ENCODE results near the gene ATG16L2. TPM values are rescaled to one million over a fixed set of nuclear protein-coding genes. Genes with fewer than 3 reads are reported as not detected.

The ATG16L2 gene
- total RNA-seq, 2 experiments from 2014 or later = 58.3 to 61.6 TPM

- Mint-ChIP-seq H3K4me3 (no peak overlapping the region), H3K4me1 (ENCODE audit: low read depth) (no peaks in the 10 kb centered on the region), H3K9me3 (no peaks in the 10 kb centered on the region), H3K27ac (no peak overlapping the region), H3K36me3 (ENCODE audit: low read depth) (no peaks in the 10 kb centered on the region), H3K27me3 (no peaks in the 10 kb centered on the region)
- ChIA-PET CTCF (no interaction called here), POLR2A (no interaction called here)
- H3K4me1 ChIP-seq (ENCODE audit: insufficient read depth, low read length) = peaks cover 16% of the 10 kb centered on the region
- H3K9me3 ChIP-seq (ENCODE audit: control insufficient read depth in 1 of 2, insufficient read depth in 1 of 2, low read length in 2 of 2) = no peaks in the 10 kb centered on the region
- H3K27me3 ChIP-seq (ENCODE audit: control insufficient read depth in 1 of 2, insufficient read depth in 2 of 2, low read length in 2 of 2) = no peaks in the 10 kb centered on the region
- TF ChIP-seq CTCF (IDR thresholded peaks at IDR 0.05) = no peak
- intact Hi-C loops (cut with DNase I, micrococcal nuclease) = no loop called here
- DNase-seq (no peak), ATAC-seq (ENCODE audit: poor library complexity) (no peak)
- no peaks in the 10 kb centered on the region for H3K36me3 ChIP-seq (ENCODE audit: insufficient read depth, low read length)
- no peak overlapping the region for H3K4me3 ChIP-seq (ENCODE audit: low read length)
- no peak overlapping the region for H3K27ac ChIP-seq (ENCODE audit: low read depth in 1 of 2, low read length in 2 of 2)
These were observed 40.9 kb upstream of the ATG16L2 start for GRCh38 chr11:72773291-72773690.

GRCh38 chr11:72773696-72774095 lies 40.5 kb upstream of the ATG16L2 start:
- Mint-ChIP-seq H3K27me3 (no peaks in the 10 kb centered on the region), H3K4me1 (ENCODE audit: low read depth) (no peaks in the 10 kb centered on the region), H3K9me3 (no peaks in the 10 kb centered on the region), H3K36me3 (ENCODE audit: low read depth) (no peaks in the 10 kb centered on the region), H3K27ac (no peak overlapping the region), H3K4me3 (no peak overlapping the region)
- ATAC-seq (ENCODE audit: poor library complexity) (no peak), DNase-seq (no peak)
- no peak for TF ChIP-seq CTCF (IDR thresholded peaks at IDR 0.05)
- Histone ChIP-seq H3K27me3 (ENCODE audit: control insufficient read depth in 1 of 2, insufficient read depth in 2 of 2, low read length in 2 of 2) (no peaks in the 10 kb centered on the region), H3K4me1 (ENCODE audit: insufficient read depth, low read length) (peaks cover 20% of the 10 kb centered on the region), H3K4me3 (ENCODE audit: low read length) (no peak overlapping the region), H3K36me3 (ENCODE audit: insufficient read depth, low read length) (no peaks in the 10 kb centered on the region), H3K27ac (ENCODE audit: low read depth in 1 of 2, low read length in 2 of 2) (no peak overlapping the region), H3K9me3 (ENCODE audit: control insufficient read depth in 1 of 2, insufficient read depth in 1 of 2, low read length in 2 of 2) (no peaks in the 10 kb centered on the region)
- intact Hi-C loops (cut with DNase I, micrococcal nuclease) = no loop called here
- ChIA-PET POLR2A (no interaction called here), CTCF (no interaction called here)

- DNase-seq = no peak
- Histone ChIP-seq H3K27ac (ENCODE audit: low read depth in 1 of 2, low read length in 2 of 2) (no peak overlapping the region), H3K4me3 (ENCODE audit: low read length) (no peak overlapping the region), H3K4me1 (ENCODE audit: insufficient read depth, low read length) (peaks cover 21% of the 10 kb centered on the region), H3K9me3 (ENCODE audit: control insufficient read depth in 1 of 2, insufficient read depth in 1 of 2, low read length in 2 of 2) (no peaks in the 10 kb centered on the region), H3K36me3 (ENCODE audit: insufficient read depth, low read length) (no peaks in the 10 kb centered on the region), H3K27me3 (ENCODE audit: control insufficient read depth in 1 of 2, insufficient read depth in 2 of 2, low read length in 2 of 2) (no peaks in the 10 kb centered on the region)
- peaks cover 5% of the 10 kb centered on the region for H3K4me1 Mint-ChIP-seq (ENCODE audit: low read depth)
- no peaks in the 10 kb centered on the region for H3K36me3 Mint-ChIP-seq (ENCODE audit: low read depth)
- no peaks in the 10 kb centered on the region for H3K27me3 Mint-ChIP-seq
- no peak overlapping the region for H3K4me3 Mint-ChIP-seq
- H3K27ac Mint-ChIP-seq = no peak overlapping the region
- ATAC-seq (ENCODE audit: poor library complexity) = no peak
- H3K9me3 Mint-ChIP-seq = no peaks in the 10 kb centered on the region
- CTCF ChIA-PET = no interaction called here
- POLR2A ChIA-PET = no interaction called here
- intact Hi-C loops (cut with DNase I, micrococcal nuclease) = no loop called here
- TF ChIP-seq CTCF (IDR thresholded peaks at IDR 0.05) = no peak
These were observed 39.7 kb upstream of the ATG16L2 start for GRCh38 chr11:72774499-72774898.
